ENCODE measurements around the gene LANCL1. TPM values are rescaled to one million over a fixed set of nuclear protein-coding genes. Genes with fewer than 3 reads are reported as not detected.

The LANCL1 gene
- total RNA-seq, 1 experiment from 2014 or later: 30.6 TPM

GRCh38 chr2:210523650-210524289, 47.2 kb upstream of the LANCL1 start:
- intact Hi-C loops (cut with micrococcal nuclease; ENCODE audit: unreplicated experiment): no loop called here
- H3K4me3 Mint-ChIP-seq (ENCODE audit: unreplicated experiment): no peak overlapping the region
- POLR2A ChIA-PET: no interaction called here

GRCh38 chr2:210522399-210522798, 45.8 kb upstream of the LANCL1 start:
- no peak overlapping the region for H3K4me3 ChIP-seq (ENCODE audit: low read depth, low read length)
- H3K27ac Mint-ChIP-seq (ENCODE audit: unreplicated experiment): no peak overlapping the region
- H3K4me1 Mint-ChIP-seq (ENCODE audit: low read depth, unreplicated experiment): no peaks in the 10 kb centered on the region
- H3K36me3 ChIP-seq (ENCODE audit: control insufficient read depth, insufficient read depth, low read length): no peaks in the 10 kb centered on the region
- no peaks in the 10 kb centered on the region for H3K4me1 ChIP-seq
- H3K9me3 Mint-ChIP-seq (ENCODE audit: unreplicated experiment): no peaks in the 10 kb centered on the region
- no peak for DNase-seq
- POLR2A ChIA-PET: no interaction called here
- H3K9me3 ChIP-seq: no peaks in the 10 kb centered on the region
- H3K36me3 Mint-ChIP-seq (ENCODE audit: insufficient read depth, unreplicated experiment): no peaks in the 10 kb centered on the region
- peaks cover 8% of the 10 kb centered on the region for H3K27me3 Mint-ChIP-seq (ENCODE audit: insufficient read depth, unreplicated experiment)
- CTCF ChIA-PET: no interaction called here
- no peak for TF ChIP-seq CTCF (IDR thresholded peaks at IDR 0.05; ENCODE audit: insufficient read depth in 1 of 2, low read depth in 1 of 2, low read length in 1 of 2, severe bottlenecking in 1 of 2, unreplicated experiment in 1 of 2)
- no peak overlapping the region for H3K4me3 Mint-ChIP-seq (ENCODE audit: unreplicated experiment)
- BruUV-seq (replicated peaks): no TSS peak
- intact Hi-C loops (cut with micrococcal nuclease; ENCODE audit: unreplicated experiment): no loop called here
- H3K27me3 ChIP-seq (replicated peaks; ENCODE audit: control insufficient read depth, insufficient read depth, low read length): no peaks in the 10 kb centered on the region

More at GRCh38 chr2:210523650-210524289, 47.2 kb upstream of the LANCL1 start:
- Mint-ChIP-seq H3K36me3 (ENCODE audit: insufficient read depth, unreplicated experiment) (no peaks in the 10 kb centered on the region), H3K27me3 (ENCODE audit: insufficient read depth, unreplicated experiment) (peaks cover 8% of the 10 kb centered on the region), H3K27ac (ENCODE audit: unreplicated experiment) (no peak overlapping the region), H3K4me1 (ENCODE audit: low read depth, unreplicated experiment) (no peaks in the 10 kb centered on the region), H3K9me3 (ENCODE audit: unreplicated experiment) (no peaks in the 10 kb centered on the region)
- H3K27me3 ChIP-seq (replicated peaks; ENCODE audit: control insufficient read depth, insufficient read depth, low read length): no peaks in the 10 kb centered on the region
- no peak for TF ChIP-seq CTCF (IDR thresholded peaks at IDR 0.05; ENCODE audit: insufficient read depth in 1 of 2, low read depth in 1 of 2, low read length in 1 of 2, severe bottlenecking in 1 of 2, unreplicated experiment in 1 of 2)
- no peak overlapping the region for H3K4me3 ChIP-seq (ENCODE audit: low read depth, low read length)
- BruUV-seq (replicated peaks): no TSS peak
- no peaks in the 10 kb centered on the region for H3K36me3 ChIP-seq (ENCODE audit: control insufficient read depth, insufficient read depth, low read length)
- DNase-seq: no peak
- H3K4me1 ChIP-seq: no peaks in the 10 kb centered on the region
- no peaks in the 10 kb centered on the region for H3K9me3 ChIP-seq
- CTCF ChIA-PET: no interaction called here

GRCh38 chr2:210519594-210519993, 43.0 kb upstream of the LANCL1 start:
- Histone ChIP-seq H3K4me1 (no peaks in the 10 kb centered on the region), H3K27me3 (replicated peaks; ENCODE audit: control insufficient read depth, insufficient read depth, low read length) (no peaks in the 10 kb centered on the region), H3K4me3 (ENCODE audit: low read depth, low read length) (no peak overlapping the region), H3K36me3 (ENCODE audit: control insufficient read depth, insufficient read depth, low read length) (no peaks in the 10 kb centered on the region), H3K9me3 (no peaks in the 10 kb centered on the region)
- intact Hi-C loops (cut with micrococcal nuclease; ENCODE audit: unreplicated experiment): no loop called here
- BruUV-seq (replicated peaks): no TSS peak
- Mint-ChIP-seq H3K27me3 (ENCODE audit: insufficient read depth, unreplicated experiment) (peaks cover 3% of the 10 kb centered on the region), H3K4me3 (ENCODE audit: unreplicated experiment) (no peak overlapping the region), H3K36me3 (ENCODE audit: insufficient read depth, unreplicated experiment) (no peaks in the 10 kb centered on the region), H3K9me3 (ENCODE audit: unreplicated experiment) (no peaks in the 10 kb centered on the region), H3K4me1 (ENCODE audit: low read depth, unreplicated experiment) (no peaks in the 10 kb centered on the region), H3K27ac (ENCODE audit: unreplicated experiment) (no peak overlapping the region)
- TF ChIP-seq CTCF (IDR thresholded peaks at IDR 0.05; ENCODE audit: insufficient read depth in 1 of 2, low read depth in 1 of 2, low read length in 1 of 2, severe bottlenecking in 1 of 2, unreplicated experiment in 1 of 2): no peak
- ChIA-PET POLR2A (no interaction called here), CTCF (no interaction called here)
- no peak for DNase-seq
